K562 (cell line): ENCODE data around the gene TPX2. TPM values are rescaled to one million over a fixed set of nuclear protein-coding genes. Genes with fewer than 3 reads are reported as not detected.

Source experiments
- ATAC-seq: fragments of 200-7000 bp; cut with Tn5 transposase; 3 replicates; pipeline ENCODE4 v1.9.1; 2020; ENCODE audit warnings: moderate library complexity
- BruUV-seq: library from RNA; stranded (reverse); fragments of 400-500 nt; replicated peaks from 2 replicates; lab custom pipeline; 2021; lab: Mats Ljungman, UMichigan
- CTCF ChIA-PET: fragments of 300-600 bp; formaldehyde crosslinking; extraction: SDS; loops from one replicate; lab custom pipeline; 2021; ENCODE audit warnings: low intra/inter-chr PET ratio; lab: Yijun Ruan, JAX
- POLR2A ChIA-PET: fragments of 300-600, 350-650 bp; sonication (Branson Sonifier 250); formaldehyde crosslinking; extraction: SDS; loops from one replicate; lab custom pipeline; 2021; ENCODE audit warnings: antibody characterized with exemption, inconsistent platforms; lab: Yijun Ruan, JAX
- DNase-seq, 4 experiments: peaks; one replicate each; pipeline versions ENCODE4 v3.0.0 to v3.0.0-alpha.2; 2011 to 2018; ENCODE audit warnings: low spot score in 3 of 4, mixed read lengths in 3 of 4; ENCODE audit errors: extremely low read depth in 1 of 4
- FAIRE-seq: peaks from 2 replicates; lab custom pipeline; 2011; peaks lifted over from hg19 to GRCh38; lab: Jason Lieb, UNC
- H2AFZ ChIP-seq: 2 replicates; pipeline ENCODE4 v1.6.0; 2011; ENCODE audit warnings: low read depth, low read length, control low read depth, inconsistent platforms
- H3K27ac ChIP-seq: fragments of 200-600 bp; 3 replicates; pipeline ENCODE4 v1.8.0; 2011; ENCODE audit warnings: low read depth, mild to moderate bottlenecking, control low read depth, inconsistent platforms, low read length, moderate library complexity, mixed read lengths; ENCODE audit errors: extremely low read depth
- H3K27me3 ChIP-seq, 2 experiments: fragments of 300-600 bp in 1 of 2; 2 replicates in 1 of 2; 3 replicates in 1 of 2; pipeline versions ENCODE4 v1.6.0 to v1.8.0; 2011; ENCODE audit warnings: inconsistent platforms in 2 of 2, low read length in 2 of 2, mild to moderate bottlenecking in 1 of 2, mixed read lengths in 1 of 2, moderate library complexity in 1 of 2; ENCODE audit not compliant: control insufficient read depth in 2 of 2, insufficient read depth in 2 of 2
- H3K36me3 ChIP-seq: fragments of 300-600 bp; 3 replicates; pipeline ENCODE4 v1.8.0; 2011; ENCODE audit warnings: mild to moderate bottlenecking, low read length, inconsistent platforms; ENCODE audit not compliant: control insufficient read depth, insufficient read depth
- H3K4me1 ChIP-seq, 2 experiments: fragments of 200-600 bp in 1 of 2; replicated peaks in 1 of 2; 2 replicates in 1 of 2; 3 replicates in 1 of 2; pipeline versions ENCODE4 v1.5.1 to v1.8.0; 2011; ENCODE audit warnings: inconsistent platforms in 2 of 2, low read length in 2 of 2, mild to moderate bottlenecking in 1 of 2, mixed read lengths in 1 of 2, moderate library complexity in 1 of 2; ENCODE audit not compliant: control insufficient read depth in 2 of 2, insufficient read depth in 2 of 2
- H3K4me2 ChIP-seq: 2 replicates; pipeline ENCODE4 v1.6.1; 2011; ENCODE audit warnings: low read length, control low read depth, inconsistent platforms, mixed read lengths; ENCODE audit not compliant: insufficient read depth
- H3K4me3 ChIP-seq: fragments of 200-600 bp; sonication (generic), shearing (Covaris generic); 2 replicates; pipeline ENCODE4 v1.5.1; 2016; ENCODE audit warnings: control low read depth, inconsistent platforms
- H3K79me2 ChIP-seq: fragments of 200-600 bp; 3 replicates; pipeline ENCODE4 v1.8.0; 2011; ENCODE audit warnings: low read length, inconsistent platforms; ENCODE audit not compliant: control insufficient read depth, insufficient read depth
- H3K9ac ChIP-seq, 2 experiments: 2 replicates each; pipeline versions ENCODE4 v1.6.0 to v1.6.1; 2011; ENCODE audit warnings: low read depth in 2 of 2, low read length in 2 of 2, control low read depth in 1 of 2, inconsistent platforms in 1 of 2, mild to moderate bottlenecking in 1 of 2, mixed read lengths in 1 of 2; ENCODE audit not compliant: insufficient read depth in 1 of 2
- H3K9me1 ChIP-seq: one replicate; pipeline ENCODE4 v1.6.0; 2011; ENCODE audit warnings: inconsistent platforms, mild to moderate bottlenecking, low read length, moderate library complexity; ENCODE audit not compliant: control insufficient read depth, insufficient read depth
- H3K9me3 ChIP-seq: replicated peaks from 2 replicates; pipeline ENCODE4 v1.5.1; 2011; ENCODE audit warnings: low read depth, low read length, inconsistent platforms; ENCODE audit not compliant: control insufficient read depth, insufficient read depth
- H4K20me1 ChIP-seq: replicated peaks from 2 replicates; pipeline ENCODE4 v1.6.1; 2011; ENCODE audit warnings: low read length, inconsistent platforms, mixed read lengths; ENCODE audit not compliant: control insufficient read depth, insufficient read depth
- DPF2 ChIP-seq: fragments of 450-650 bp; IDR thresholded peaks from 2 replicates; pipeline ENCODE4 v1.6.1; 2016
- KDM1A ChIP-seq, 2 experiments: fragments of 450-650 bp; IDR thresholded peaks; 2 replicates each; pipeline ENCODE4 v1.6.1; 2016; ENCODE audit warnings: mild to moderate bottlenecking in 2 of 2
- NBN ChIP-seq: fragments of 450-650 bp; IDR thresholded peaks from 2 replicates; pipeline ENCODE4 v1.6.1; 2016; ENCODE audit warnings: low read depth, mild to moderate bottlenecking
- NFE2L1 ChIP-seq: fragments of 450-650 bp; IDR thresholded peaks from 2 replicates; pipeline ENCODE4 v1.6.1; 2016; ENCODE audit warnings: missing genetic modification characterization, low read depth, mild to moderate bottlenecking, missing compliant biosample characterization, moderate library complexity, borderline replicate concordance
- NRF1 ChIP-seq, 2 experiments: fragments of 450-650 bp; IDR thresholded peaks in 1 of 2; conservative IDR thresholded peaks in 1 of 2; 2 replicates each; pipeline ENCODE4 v1.6.1; 2014; ENCODE audit warnings: mild to moderate bottlenecking in 2 of 2
- PTTG1 ChIP-seq: fragments of 450-650 bp; IDR thresholded peaks from 2 replicates; pipeline ENCODE4 v1.6.1; 2016; ENCODE audit warnings: low read depth, mild to moderate bottlenecking, missing genetic modification characterization, missing compliant biosample characterization
- TEAD1 ChIP-seq, 2 experiments: fragments of 450-650 bp in 1 of 2; sonication (generic) in 1 of 2; formaldehyde crosslinking; IDR thresholded peaks; 2 replicates each; pipeline versions ENCODE4 v1.4.0 to v1.8.0; 2020 to 2022; ENCODE audit warnings: mild to moderate bottlenecking in 2 of 2, missing genetic modification reagents in 1 of 2
- ZNF253 ChIP-seq: fragments of 250-450 bp; sonication (Bioruptor Pico); conservative IDR thresholded peaks from 2 replicates; pipeline ENCODE4 v1.6.1; 2021; ENCODE audit warnings: mild to moderate bottlenecking
- ZNF75A ChIP-seq: fragments of 450-650 bp; formaldehyde crosslinking; IDR thresholded peaks from 2 replicates; pipeline ENCODE4 v1.4.0; 2020; ENCODE audit warnings: mild to moderate bottlenecking
- WGBS: fragments of 100-300 bp; shearing (Covaris generic); methylation state at CpG from one replicate; pipeline ENCODE4 v1.1.6; 2016; ENCODE audit warnings: low coverage, mixed read lengths; ENCODE audit not compliant: insufficient coverage; ENCODE audit errors: missing lambda C conversion rate; 5-methylcytosine and 5-hydroxymethylcytosine counted together
- in situ Hi-C: fragments of 300-500 bp; cut with MboI; formaldehyde crosslinking; loops from 4 replicates; pipeline ENCODE4 v1.15.0; 2018; ENCODE audit warnings: inconsistent platforms, mixed read lengths
- intact Hi-C: fragments of 100-400 bp; cut with micrococcal nuclease; formaldehyde crosslinking; loops from 2 replicates; pipeline ENCODE4 v1.14.2; 2022
- polyA plus RNA-seq, 8 experiments: library from polyadenylated mRNA; depleted of rRNA in 4 of 8; stranded (reverse) in 5 of 8; unstranded in 3 of 8; fragments of >200 nt; fragmentation: Nextera tagmentation in 2 of 8; fragmentation: Illumina TruSeq in 1 of 8; extraction: Ambion mirVana in 2 of 8; extraction: Trizol in 1 of 8; gene quantifications; 2 replicates each; pipeline versions ENCODE4 v1.2.1 to v1.2.3, GENCODE V29; 2011 to 2014; ENCODE audit warnings: inconsistent platforms in 1 of 8, missing spikeins in 1 of 8
- total RNA-seq, 7 experiments: library from RNA; depleted of rRNA in 6 of 7; stranded (reverse); fragments of >200 nt in 6 of 7; fragmentation: Illumina TruSeq in 2 of 7; extraction: Trizol in 2 of 7; gene quantifications; 2 replicates each; pipeline versions ENCODE4 v1.2.1 to v1.2.3, GENCODE V29; 2011 to 2021; ENCODE audit warnings: low replicate concordance in 1 of 7
- TF ChIP-seq, protein P1 (sequence below): sonication (generic); formaldehyde crosslinking; IDR thresholded peaks from 2 replicates; pipeline ENCODE4 v1.8.0; 2022; ENCODE audit warnings: missing genetic modification reagents, mild to moderate bottlenecking, borderline replicate concordance
- TF ChIP-seq, protein P2 (sequence below): fragments of 250-450 bp; sonication (Bioruptor Pico); IDR thresholded peaks from 2 replicates; pipeline ENCODE4 v1.8.0; 2022; ENCODE audit warnings: inconsistent platforms, mild to moderate bottlenecking, moderate library complexity, borderline replicate concordance

TPX2 gene
- total and polyA plus RNA-seq, 9 of the 15 experiments (the other 6 are each of a cell fraction or from before 2014, with no cell fraction given), result 48.0 to 241 (median 133) TPM

DNA sequence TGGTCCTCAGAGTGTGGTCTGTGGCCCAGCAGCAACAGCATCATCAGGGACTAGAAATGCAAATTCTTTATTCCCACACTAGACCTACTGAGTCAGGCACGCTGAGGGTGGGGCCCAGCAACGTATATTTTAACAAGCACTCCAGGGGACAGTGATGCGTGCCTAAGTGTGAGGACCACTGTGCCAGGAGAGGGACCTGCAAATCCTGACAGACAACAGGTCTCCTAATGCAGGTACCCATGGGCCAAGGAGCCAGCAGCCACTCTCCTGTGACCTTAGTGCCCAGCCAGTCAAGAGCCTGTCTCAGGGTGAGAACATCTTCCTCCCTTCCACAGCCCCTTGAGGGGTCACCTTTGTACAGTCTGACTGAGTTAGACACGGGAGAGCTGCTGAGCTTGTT is 72.1 kb downstream of the TPX2 start:
- Histone ChIP-seq H3K79me2 (no peaks in the 10 kb centered on the region), H3K4me2 (no peak overlapping the region), H4K20me1 (peaks cover 8% of the 10 kb centered on the region), H3K9me1 (peaks cover 5% of the 10 kb centered on the region), H3K9me3 (no peaks in the 10 kb centered on the region), H3K27ac (no peak overlapping the region), H3K27me3 (no peaks in the 10 kb centered on the region), H3K4me1 (peaks cover 8 to 16% of the 10 kb centered on the region in 2 experiments), H3K36me3 (peaks cover 19% of the 10 kb centered on the region), H2AFZ (no peak overlapping the region), H3K9ac (no peak overlapping the region), H3K4me3 (no peak overlapping the region)
- no peak for FAIRE-seq
- ChIA-PET CTCF (no interaction called here), POLR2A (interaction anchor here (1.1 kb wide), 1 partner anchor 14 kb away, joined by 4 read pairs; no protein-coding TSS in a partner anchor)
- in situ Hi-C loops (no loop called here), intact Hi-C loops (no loop called here)
- no TSS peak for BruUV-seq
- ATAC-seq, result no peak
- 63% methylated on average over 2 of the region's 4 CpGs for WGBS
- TF ChIP-seq KDM1A (IDR thresholded peaks at IDR 0.05) (no peak), NBN (no peak), TEAD1 (CRISPR knock-in tag; IDR thresholded peaks at IDR 0.05) (no peak), NRF1 (conservative IDR thresholded peaks at IDR 0.05 in 1 of 2, IDR thresholded peaks at IDR 0.05 in 1 of 2) (no peak), ZNF253 (CRISPR knock-in tag) (no peak), ZNF75A (CRISPR knock-in tag) (no peak), NFE2L1 (tag) (no peak), PTTG1 (no peak), DPF2 (no peak)
- TF ChIP-seq, protein P1, sequence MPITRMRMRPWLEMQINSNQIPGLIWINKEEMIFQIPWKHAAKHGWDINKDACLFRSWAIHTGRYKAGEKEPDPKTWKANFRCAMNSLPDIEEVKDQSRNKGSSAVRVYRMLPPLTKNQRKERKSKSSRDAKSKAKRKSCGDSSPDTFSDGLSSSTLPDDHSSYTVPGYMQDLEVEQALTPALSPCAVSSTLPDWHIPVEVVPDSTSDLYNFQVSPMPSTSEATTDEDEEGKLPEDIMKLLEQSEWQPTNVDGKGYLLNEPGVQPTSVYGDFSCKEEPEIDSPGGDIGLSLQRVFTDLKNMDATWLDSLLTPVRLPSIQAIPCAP (CRISPR knock-in tag), result no peak
- TF ChIP-seq, protein P2, sequence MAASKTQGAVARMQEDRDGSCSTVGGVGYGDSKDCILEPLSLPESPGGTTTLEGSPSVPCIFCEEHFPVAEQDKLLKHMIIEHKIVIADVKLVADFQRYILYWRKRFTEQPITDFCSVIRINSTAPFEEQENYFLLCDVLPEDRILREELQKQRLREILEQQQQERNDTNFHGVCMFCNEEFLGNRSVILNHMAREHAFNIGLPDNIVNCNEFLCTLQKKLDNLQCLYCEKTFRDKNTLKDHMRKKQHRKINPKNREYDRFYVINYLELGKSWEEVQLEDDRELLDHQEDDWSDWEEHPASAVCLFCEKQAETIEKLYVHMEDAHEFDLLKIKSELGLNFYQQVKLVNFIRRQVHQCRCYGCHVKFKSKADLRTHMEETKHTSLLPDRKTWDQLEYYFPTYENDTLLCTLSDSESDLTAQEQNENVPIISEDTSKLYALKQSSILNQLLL (CRISPR knock-in tag), result no peak
- TF ChIP-seq, all 486 proteins: peak for 0
- no peak for DNase-seq
